ENCODE results near the gene COL19A1.
"Not testable (repeated sequence)": the region's sequence is repeated elsewhere in the genome, so short reads cannot be mapped to it uniquely, and the experiment has no call there.

The COL19A1 gene

GRCh38 chr6:69866351-69866769 lies at the start of gene COL19A1:
Gene COL19A1, plus strand, starts transcription at chr6:69866556. Its CDS starts 13,012 bp downstream, at chr6:69879568.
- no peak for DNase-seq (ENCODE audit: low spot score)

GRCh38 chr6:69816569-69816968 lies 49.8 kb upstream of the COL19A1 start:
- DNase-seq (ENCODE audit: low spot score), result no peak

- DNase-seq (ENCODE audit: low spot score), result no peak
Measured at GRCh38 chr6:69817358-69817757, 49.0 kb upstream of the COL19A1 start.

GRCh38 chr6:69818223-69818930 lies 48.0 kb upstream of the COL19A1 start:
- DNase-seq (ENCODE audit: low spot score), result no peak

DNA sequence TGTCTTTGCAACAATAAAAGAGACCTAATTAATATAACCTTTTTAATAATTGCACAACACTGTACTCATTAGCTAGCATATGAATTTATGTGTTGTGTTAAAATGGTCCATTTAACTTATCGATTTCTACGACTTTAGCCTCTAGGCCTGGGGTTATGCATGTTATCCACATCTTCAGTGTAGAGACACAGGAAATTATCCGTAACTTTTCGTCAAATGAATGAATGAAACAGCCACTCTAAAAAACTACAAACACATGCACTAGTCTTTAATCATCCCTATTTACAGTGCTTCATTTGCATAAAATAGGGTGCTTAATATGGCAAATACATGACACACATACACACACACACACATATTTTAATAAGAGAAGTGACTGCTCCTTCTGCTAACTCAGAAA lies 47.2 kb upstream of the COL19A1 start:
- DNase-seq (ENCODE audit: low spot score), result no peak

DNA sequence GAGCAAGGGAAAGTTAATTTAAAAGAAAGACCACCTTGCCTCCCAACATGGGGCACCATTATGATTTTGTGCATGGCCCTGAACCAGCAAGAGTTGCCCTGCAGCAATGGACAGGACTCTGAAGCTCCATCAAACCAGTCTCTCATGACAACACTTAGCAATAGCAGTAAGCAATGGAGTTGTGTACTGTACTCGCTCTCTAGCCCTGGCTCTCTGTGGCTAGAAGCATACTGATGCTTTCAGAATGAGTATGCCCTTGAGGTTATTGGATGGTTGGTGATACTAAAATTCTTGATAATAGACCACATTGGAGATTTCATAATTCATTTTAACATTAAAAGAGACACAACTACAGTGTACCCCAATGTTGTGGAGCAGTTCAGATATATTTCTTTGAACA lies 46.3 kb upstream of the COL19A1 start:
- DNase-seq (ENCODE audit: low spot score), result no peak

DNA sequence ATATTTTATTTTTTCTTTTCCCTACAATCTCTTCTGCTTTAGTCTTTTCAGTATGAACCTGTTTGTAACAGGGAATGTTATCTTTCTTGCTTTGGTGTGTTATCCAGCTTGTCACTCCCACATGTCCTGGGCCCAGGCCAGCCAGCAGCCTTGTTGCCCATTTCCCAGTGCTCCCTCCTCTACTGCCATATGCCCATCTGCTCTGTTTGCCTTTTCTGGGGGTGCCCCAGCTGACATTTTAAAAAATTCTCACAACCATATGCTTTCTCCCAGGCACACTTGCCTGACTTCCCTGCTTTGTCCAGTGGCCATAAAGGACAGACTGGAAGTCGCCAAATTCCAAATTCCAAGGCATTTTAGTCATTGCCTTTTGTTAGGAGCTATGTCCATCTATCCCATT lies 45.9 kb upstream of the COL19A1 start:
- DNase-seq (ENCODE audit: low spot score), result no peak

GRCh38 chr6:69824355-69824754 lies 42.0 kb upstream of the COL19A1 start:
- not testable (repeated sequence) for DNase-seq (ENCODE audit: low spot score)

DNA sequence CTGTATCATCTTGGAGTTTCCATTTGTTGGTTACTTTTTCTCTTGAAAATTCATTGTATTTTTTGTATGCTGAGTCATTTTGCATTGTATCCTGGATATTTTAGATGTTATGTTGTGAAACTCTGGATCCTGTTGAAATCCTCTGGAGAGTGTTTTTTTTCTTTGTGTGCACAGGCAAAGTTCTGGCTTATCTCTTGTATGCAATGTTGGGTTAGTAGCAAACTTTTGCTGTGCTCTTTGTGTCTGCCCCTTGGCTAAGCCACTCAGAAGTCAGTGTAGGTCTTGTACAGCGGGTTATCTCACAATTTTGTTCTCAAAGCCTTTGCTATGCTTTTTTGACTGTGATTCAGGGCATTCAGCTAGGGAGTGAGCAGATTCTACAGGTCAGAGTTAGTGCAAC lies 40.5 kb upstream of the COL19A1 start:
- DNase-seq (ENCODE audit: low spot score), result no peak

DNA sequence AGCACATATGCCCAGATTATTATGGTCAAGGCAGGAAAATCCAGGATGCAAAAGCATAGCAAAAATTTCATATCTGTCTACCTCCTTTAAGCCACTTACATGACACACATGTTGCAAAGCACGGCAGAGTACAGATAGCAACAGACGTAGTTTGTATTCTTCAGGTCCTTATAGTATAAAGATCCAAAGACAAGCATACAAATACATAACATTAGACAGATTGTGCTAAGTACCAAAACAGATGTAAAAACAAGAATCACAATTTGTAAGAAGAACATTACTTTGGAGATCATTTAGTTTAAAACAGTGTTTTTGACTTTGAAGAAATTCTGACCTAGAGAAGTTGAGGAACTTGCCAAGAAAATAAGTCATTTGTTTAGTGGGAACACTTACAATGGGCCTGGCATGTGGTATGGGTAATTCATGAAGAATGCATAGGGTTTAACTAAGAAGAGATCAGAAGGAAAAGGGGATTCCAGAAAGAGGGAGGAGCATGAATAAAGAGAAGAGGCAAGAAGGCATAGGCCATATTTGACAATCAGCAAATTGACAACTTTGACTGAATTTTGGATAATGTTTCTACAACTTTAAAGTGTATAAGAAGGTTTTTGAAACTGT lies 39.0 kb upstream of the COL19A1 start:
- no peak for DNase-seq (ENCODE audit: low spot score)

DNA sequence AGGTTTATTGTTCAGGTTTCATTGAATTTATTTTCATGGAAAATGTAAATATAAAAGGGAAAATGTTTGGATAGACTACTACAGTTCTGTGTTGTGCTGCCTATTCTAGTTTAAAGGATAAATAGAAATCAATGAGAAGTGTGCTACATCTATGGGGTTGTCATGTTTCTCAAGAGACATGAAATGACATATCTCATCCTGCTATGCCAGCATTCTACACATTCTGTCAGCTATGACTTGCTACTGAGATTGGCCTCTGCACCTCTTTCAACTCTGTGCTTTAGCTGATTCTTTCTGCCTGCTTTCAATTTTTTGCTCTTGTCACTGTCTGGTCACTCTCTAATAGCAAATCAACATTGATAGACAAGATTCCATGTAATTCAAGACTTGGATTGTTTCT lies 33.8 kb upstream of the COL19A1 start:
- DNase-seq (ENCODE audit: low spot score), result no peak

GRCh38 chr6:69835414-69836179 lies 30.8 kb upstream of the COL19A1 start:
- peak; percentile 81 for DNase-seq (ENCODE audit: low spot score)

DNA sequence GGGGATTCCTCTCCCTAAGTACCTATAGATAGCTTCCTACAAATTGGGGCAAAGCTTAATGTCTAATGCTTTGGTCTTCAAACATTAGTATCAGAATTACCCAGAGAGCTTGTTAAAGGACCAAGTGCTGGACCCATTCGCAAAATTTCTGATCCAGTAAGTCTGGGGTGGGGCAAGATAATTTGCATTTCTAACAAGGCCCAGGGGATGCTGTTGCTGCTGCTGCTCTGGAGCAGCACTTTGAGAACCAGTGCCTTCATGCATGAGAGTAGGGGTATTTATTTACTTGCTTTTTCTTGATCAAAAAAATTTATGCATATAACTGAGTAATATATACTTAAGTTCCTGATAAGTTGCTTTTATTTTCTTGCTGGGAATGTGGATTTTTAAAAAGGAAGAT lies 24.5 kb upstream of the COL19A1 start:
- no peak for DNase-seq (ENCODE audit: low spot score)

DNA sequence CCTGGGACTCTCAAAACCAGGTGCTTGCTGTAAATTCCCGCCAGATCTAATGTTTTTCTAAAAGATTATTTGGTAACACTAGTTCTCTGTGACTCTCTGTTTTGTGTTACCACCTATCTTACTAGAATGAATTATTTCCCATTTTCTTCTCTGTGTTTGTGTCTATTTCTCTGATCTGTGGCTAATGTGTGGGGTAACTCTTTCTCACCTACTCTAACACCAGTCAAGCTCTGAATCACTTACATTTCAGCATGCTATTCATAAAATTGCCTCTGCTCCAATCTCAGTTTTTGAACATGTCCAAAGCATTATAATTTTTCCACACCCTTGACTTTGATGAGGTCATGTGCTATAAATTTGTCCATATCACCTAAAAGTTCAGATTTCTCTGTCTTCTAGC lies 23.2 kb upstream of the COL19A1 start:
- no peak for DNase-seq (ENCODE audit: low spot score)

DNA sequence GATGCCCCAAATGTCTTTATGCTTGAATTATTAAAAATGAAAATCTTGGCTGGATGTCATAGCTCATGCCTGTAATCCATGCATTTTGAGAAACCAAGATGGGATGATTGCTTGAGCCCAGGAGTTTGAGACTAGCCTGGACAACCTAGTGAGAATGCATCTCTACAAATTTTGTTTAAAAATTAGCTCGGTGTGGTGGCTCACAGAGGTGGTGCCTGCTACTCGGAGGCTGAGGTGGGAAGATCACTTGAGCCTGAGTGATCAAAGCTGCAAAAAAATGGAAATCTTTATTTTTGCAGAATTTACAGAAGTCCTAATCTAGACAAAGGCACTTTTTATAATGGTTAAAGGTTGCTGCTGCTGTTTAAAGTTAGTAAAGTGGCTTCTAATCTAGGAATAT lies 20.0 kb upstream of the COL19A1 start:
- DNase-seq (ENCODE audit: low spot score), result no peak

DNA sequence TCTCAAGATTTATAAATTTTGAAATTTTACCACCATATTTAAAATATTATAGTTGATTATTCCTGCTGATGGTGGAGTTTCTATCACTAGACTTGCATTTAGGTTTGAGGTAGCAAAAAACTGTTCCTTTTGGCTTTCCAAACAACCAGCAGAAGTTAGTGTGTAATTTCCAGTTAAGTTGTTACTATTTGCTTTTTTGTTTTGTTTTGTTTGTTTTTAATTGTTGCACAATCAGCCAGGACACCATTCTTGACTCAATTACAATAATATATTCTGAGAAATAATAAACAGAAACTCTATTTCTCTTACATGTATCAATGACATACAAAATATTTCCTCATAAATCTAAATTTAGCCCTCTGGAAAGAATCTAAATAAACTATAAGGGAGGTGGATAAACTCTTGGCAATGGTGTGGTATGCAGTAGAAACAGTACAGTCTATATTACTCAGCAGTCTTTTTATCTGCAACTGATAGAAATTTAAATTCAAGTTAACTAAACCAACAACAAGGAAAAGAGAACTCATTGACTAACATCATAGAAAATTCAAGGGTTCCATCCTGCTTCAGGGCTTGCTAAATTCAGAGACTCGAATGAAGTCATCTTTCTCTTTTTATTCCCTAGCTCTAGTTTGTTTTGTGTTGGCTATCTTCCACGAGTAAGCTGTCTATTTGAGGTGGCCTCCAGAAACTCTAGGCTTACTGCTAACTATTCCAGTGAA lies 19.4 kb upstream of the COL19A1 start:
- DNase-seq (ENCODE audit: low spot score), result no peak

DNA sequence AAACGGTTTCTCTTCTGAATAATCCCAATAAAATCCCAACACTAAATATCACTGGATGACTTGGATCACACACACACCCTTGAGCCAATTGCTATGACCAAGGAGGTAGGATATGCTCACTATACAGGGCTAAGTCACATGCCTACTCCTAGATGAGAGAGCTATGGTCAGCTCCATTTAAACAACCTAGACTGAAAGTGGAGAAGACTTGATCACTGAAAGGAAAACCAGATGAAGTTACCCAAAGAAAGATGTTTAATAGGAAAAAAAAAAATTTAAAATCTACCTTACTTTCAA lies 18.9 kb upstream of the COL19A1 start:
- DNase-seq (ENCODE audit: low spot score), result no peak

- DNase-seq (ENCODE audit: low spot score), result peak; percentile 1
Measured at GRCh38 chr6:69848552-69848951, 17.8 kb upstream of the COL19A1 start.

GRCh38 chr6:69852706-69853105 lies 13.7 kb upstream of the COL19A1 start:
- no peak for DNase-seq (ENCODE audit: low spot score)

DNA sequence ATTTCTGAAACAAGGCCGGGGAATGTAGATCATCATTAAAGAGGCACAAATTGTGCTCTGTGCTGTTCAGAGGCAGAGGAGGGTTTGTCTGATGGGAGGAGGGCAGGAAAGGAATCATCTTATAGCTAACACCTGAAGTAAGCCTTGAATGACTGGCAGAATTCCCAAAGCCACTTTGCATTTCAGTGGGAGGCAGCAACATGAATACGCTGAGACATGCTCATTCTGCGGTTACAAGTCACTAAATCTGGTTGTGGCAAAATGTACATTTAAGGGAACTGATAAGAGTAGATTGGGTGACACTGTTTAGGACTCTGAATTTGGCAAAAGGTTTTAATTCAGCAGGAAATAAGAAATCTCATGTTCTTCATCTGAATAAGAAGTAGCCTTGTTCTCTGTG lies 4.4 kb upstream of the COL19A1 start:
- no peak for DNase-seq (ENCODE audit: low spot score)

- no peak for DNase-seq (ENCODE audit: low spot score)
Measured at GRCh38 chr6:69863766-69864165, 2.6 kb upstream of the COL19A1 start.

DNA sequence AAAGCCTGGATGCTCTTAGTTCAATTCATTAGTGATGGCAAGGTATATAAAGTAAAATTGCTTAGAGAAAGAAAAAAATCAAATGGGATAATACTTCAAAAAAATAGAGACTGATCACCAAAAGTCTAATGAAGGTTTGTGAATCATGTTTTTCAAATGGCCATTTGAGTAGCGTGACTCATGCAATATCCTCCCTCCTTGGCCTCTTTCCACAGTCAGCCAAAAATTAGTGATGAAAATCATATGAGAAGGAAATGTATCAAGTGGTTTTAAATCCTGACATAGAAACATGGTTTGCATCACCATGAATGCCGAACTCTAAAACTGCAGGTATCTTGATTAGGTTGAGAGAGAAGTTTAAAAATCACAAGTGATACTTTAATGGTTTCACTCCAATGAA lies 1.2 kb upstream of the COL19A1 start:
- DNase-seq (ENCODE audit: low spot score), result peak; percentile 46

Data from RKO (cell line).